GM12878 (cell line): ENCODE results near the gene ELP4. TPM values are rescaled to one million over a fixed set of nuclear protein-coding genes. Genes with fewer than 3 reads are reported as not detected.

Experiments
- ATAC-seq: fragments of 200-7000 bp; cut with Tn5 transposase; 3 replicates; pipeline ENCODE4 v1.9.1; 2020; ENCODE audit warnings: mild to moderate bottlenecking, moderate library complexity
- BruUV-seq: library from RNA; stranded (reverse); fragments of 400-500 nt; replicated peaks from 2 replicates; lab custom pipeline; 2021; lab: Mats Ljungman, UMichigan
- CTCF ChIA-PET: fragments of 300-600 bp; sonication (Branson Sonifier 250); formaldehyde crosslinking; extraction: SDS; loops from one replicate; lab custom pipeline; 2021; ENCODE audit warnings: inconsistent platforms; lab: Yijun Ruan, JAX
- POLR2A ChIA-PET: fragments of 350-600 bp; formaldehyde crosslinking; extraction: SDS; loops from one replicate; lab custom pipeline; 2021; ENCODE audit warnings: inconsistent platforms; lab: Charles Lee
- RAD21 ChIA-PET: fragments of 300-600 bp; sonication (Branson Sonifier 250); formaldehyde crosslinking; loops from one replicate; lab custom pipeline; 2023; ENCODE audit warnings: antibody characterized with exemption; ENCODE audit not compliant: unreplicated experiment; lab: Charles Lee
- SMC1A ChIA-PET: fragments of 300-600 bp; sonication (Branson Sonifier 250); formaldehyde crosslinking; loops from one replicate; lab custom pipeline; 2023; ENCODE audit not compliant: unreplicated experiment, uncharacterized antibody; lab: Charles Lee
- DNase-seq: peaks from one replicate; pipeline ENCODE4 v3.0.0-alpha.2; 2011; ENCODE audit warnings: low read depth, low spot score
- FAIRE-seq: peaks from 3 replicates; lab custom pipeline; 2011; peaks lifted over from hg19 to GRCh38; lab: Jason Lieb, UNC
- H2AFZ ChIP-seq: 2 replicates; pipeline ENCODE4 v1.6.0; 2011; ENCODE audit warnings: low read depth, low read length, control low read depth; ENCODE audit not compliant: control insufficient read depth
- H3K27ac ChIP-seq: 2 replicates; pipeline ENCODE4 v1.5.1; 2011; ENCODE audit warnings: control low read depth; ENCODE audit not compliant: control insufficient read depth, insufficient read depth
- H3K27me3 ChIP-seq, 2 experiments: replicated peaks in 1 of 2; 2 replicates each; pipeline versions ENCODE4 v1.6.0 to v1.6.1; 2011; ENCODE audit warnings: low read length in 1 of 2; ENCODE audit not compliant: control insufficient read depth in 2 of 2, insufficient read depth in 2 of 2
- H3K36me3 ChIP-seq, 2 experiments: 2 replicates each; pipeline ENCODE4 v1.5.1; 2011; ENCODE audit warnings: low read length in 1 of 2; ENCODE audit not compliant: control insufficient read depth in 2 of 2, insufficient read depth in 2 of 2
- H3K4me1 ChIP-seq: 2 replicates; pipeline ENCODE4 v1.6.1; 2011; ENCODE audit warnings: mild to moderate bottlenecking, low read length, moderate library complexity, mixed read lengths; ENCODE audit not compliant: control insufficient read depth, insufficient read depth
- H3K4me2 ChIP-seq: 2 replicates; pipeline ENCODE4 v1.6.0; 2011; ENCODE audit warnings: control low read depth; ENCODE audit not compliant: control insufficient read depth, insufficient read depth
- H3K4me3 ChIP-seq: fragments of 200-600 bp; sonication (generic); 2 replicates; pipeline ENCODE4 v1.5.1; 2016
- H3K79me2 ChIP-seq: 2 replicates; pipeline ENCODE4 v1.6.0; 2011; ENCODE audit warnings: low read length; ENCODE audit not compliant: control insufficient read depth, insufficient read depth
- H3K9ac ChIP-seq: 2 replicates; pipeline ENCODE4 v1.8.0; 2011; ENCODE audit warnings: low read length, control low read depth, mixed read lengths; ENCODE audit not compliant: control insufficient read depth, insufficient read depth
- H3K9me3 ChIP-seq: replicated peaks from 3 replicates; pipeline ENCODE4 v1.5.1; 2011; ENCODE audit warnings: mild to moderate bottlenecking, low read length; ENCODE audit not compliant: control insufficient read depth, insufficient read depth
- H4K20me1 ChIP-seq: 2 replicates; pipeline ENCODE4 v1.6.0; 2011; ENCODE audit not compliant: control insufficient read depth, insufficient read depth
- EZH2 ChIP-seq: IDR thresholded peaks from 2 replicates; pipeline ENCODE4 v1.6.1; 2012; ENCODE audit warnings: low read depth, mild to moderate bottlenecking, control low read depth, inconsistent platforms, low read length, borderline replicate concordance; ENCODE audit not compliant: control insufficient read depth
- IRF3 ChIP-seq: fragments of 450-650 bp; IDR thresholded peaks from 2 replicates; pipeline ENCODE4 v1.6.1; 2014; ENCODE audit warnings: mild to moderate bottlenecking
- JUND ChIP-seq: IDR thresholded peaks from 2 replicates; pipeline ENCODE4 v1.6.1; 2012; ENCODE audit warnings: low read depth, mild to moderate bottlenecking, low read length, improper control_type of control experiment, moderate library complexity
- NBN ChIP-seq: fragments of 450-650 bp; IDR thresholded peaks from 2 replicates; pipeline ENCODE4 v1.6.1; 2016
- WRNIP1 ChIP-seq: IDR thresholded peaks from 2 replicates; pipeline ENCODE4 v1.6.1; 2011; ENCODE audit warnings: low read depth, low read length, improper control_type of control experiment, borderline replicate concordance
- WGBS: methylation state at CpG from one replicate; pipeline ENCODE4 v1.1.6; 2016; ENCODE audit warnings: low lambda C conversion rate; ENCODE audit not compliant: insufficient replicate concordance, insufficient coverage; ENCODE audit errors: missing lambda C conversion rate; 5-methylcytosine and 5-hydroxymethylcytosine counted together
- in situ Hi-C: fragments of 300-500 bp; cut with MboI; formaldehyde crosslinking; loops from 9 replicates; pipeline ENCODE4 v1.14.3; 2018; ENCODE audit warnings: mixed read lengths
- intact Hi-C: fragments of 100-400 bp; cut with micrococcal nuclease; formaldehyde crosslinking; loops from one replicate; pipeline ENCODE4 v1.14.2; 2022; ENCODE audit not compliant: unreplicated experiment
- polyA plus RNA-seq, 11 experiments: library from polyadenylated mRNA; depleted of rRNA in 4 of 11; unstranded in 6 of 11; stranded (reverse) in 5 of 11; fragments of >200 nt; fragmentation: Nextera tagmentation in 4 of 11; fragmentation: Illumina TruSeq in 1 of 11; extraction: Ambion mirVana in 4 of 11; extraction: Trizol in 1 of 11; gene quantifications; 1 replicate in 1 of 11; 2 replicates in 10 of 11; pipeline versions ENCODE4 v1.2.1 to v1.2.3, GENCODE V29; 2011 to 2016; ENCODE audit warnings: inconsistent platforms in 2 of 11, missing spikeins in 2 of 11, low read depth in 1 of 11
- total RNA-seq, 4 experiments: library from RNA; depleted of rRNA in 3 of 4; stranded (reverse); fragments of >200 nt in 3 of 4; fragmentation: Illumina TruSeq in 1 of 4; extraction: Trizol in 1 of 4; gene quantifications; 2 replicates each; pipeline versions ENCODE4 v1.2.1 to v1.2.3, GENCODE V29; 2013 to 2021
- TF ChIP-seq, protein P1 (sequence below): IDR thresholded peaks from 2 replicates; pipeline ENCODE4 v1.6.1; 2011; ENCODE audit warnings: borderline replicate concordance, low read depth, mild to moderate bottlenecking, moderate library complexity, low read length; ENCODE audit not compliant: insufficient read depth, poor library complexity, severe bottlenecking

ELP4 gene
- total and polyA plus RNA-seq, 10 of the 15 experiments (the other 5 are each of a cell fraction or from before 2014, with no cell fraction given): 17.7 to 36.1 (median 27.0) TPM

GRCh38 chr11:31809541-31809856 lies 299.9 kb downstream of the ELP4 start:
- POLR2A ChIA-PET: no interaction called here
- in situ Hi-C loops: no loop called here
- Histone ChIP-seq H3K27me3 (peaks cover 37 to 65% of the 10 kb centered on the region in 2 experiments), H3K9ac (no peak overlapping the region), H3K36me3 (no peaks in the 10 kb centered on the region), H3K9me3 (no peaks in the 10 kb centered on the region; the same call in 2 of the 3 replicates), H4K20me1 (no peaks in the 10 kb centered on the region), H3K4me1 (peaks cover 14% of the 10 kb centered on the region; the same call in 1 of the 2 replicates), H3K4me2 (peak overlapping the region; percentile 87; the same call in 1 of the 2 replicates), H3K79me2 (no peaks in the 10 kb centered on the region), H3K27ac (no peak overlapping the region), H3K4me3 (no peak overlapping the region), H2AFZ (no peak overlapping the region)
- CTCF ChIA-PET: interaction anchor here (2.5 kb wide), 1 partner anchor 168 kb away, joined by 5 read pairs; no protein-coding TSS in a partner anchor
- TF ChIP-seq WRNIP1 (no peak), IRF3 (no peak), NBN (no peak), EZH2 (0 out of 2 replicates have a peak, but pooled peaks have one; percentile 47), JUND (no peak)
- TF ChIP-seq, protein P1, sequence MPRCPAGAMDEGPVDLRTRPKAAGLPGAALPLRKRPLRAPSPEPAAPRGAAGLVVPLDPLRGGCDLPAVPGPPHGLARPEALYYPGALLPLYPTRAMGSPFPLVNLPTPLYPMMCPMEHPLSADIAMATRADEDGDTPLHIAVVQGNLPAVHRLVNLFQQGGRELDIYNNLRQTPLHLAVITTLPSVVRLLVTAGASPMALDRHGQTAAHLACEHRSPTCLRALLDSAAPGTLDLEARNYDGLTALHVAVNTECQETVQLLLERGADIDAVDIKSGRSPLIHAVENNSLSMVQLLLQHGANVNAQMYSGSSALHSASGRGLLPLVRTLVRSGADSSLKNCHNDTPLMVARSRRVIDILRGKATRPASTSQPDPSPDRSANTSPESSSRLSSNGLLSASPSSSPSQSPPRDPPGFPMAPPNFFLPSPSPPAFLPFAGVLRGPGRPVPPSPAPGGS: no peak
- BruUV-seq: no TSS peak
- FAIRE-seq: no peak
- RAD21 ChIA-PET: no interaction called here
- SMC1A ChIA-PET: no interaction called here
- intact Hi-C loops: loop anchor here (10.0 kb wide), 1 partner anchor 165 kb away; no protein-coding TSS in a partner anchor
- 48% methylated on average over 6 of the region's 6 CpGs for WGBS
- no peak for ATAC-seq
- no peak for DNase-seq
